HG03064 (cell line): ENCODE results near the gene NUDT1.

Source experiments
- ATAC-seq: cut with Tn5 transposase; IDR thresholded peaks from one replicate; pipeline ENCODE4 v1.9.1; 2021; ENCODE audit warnings: low read depth; ENCODE audit not compliant: unreplicated experiment

NUDT1 gene

GRCh38 chr7:2204446-2204845 lies 37.6 kb upstream of the NUDT1 start:
- no peak for ATAC-seq

GRCh38 chr7:2205036-2205780 lies 36.8 kb upstream of the NUDT1 start:
- ATAC-seq: no peak

GRCh38 chr7:2208712-2209111 lies 33.3 kb upstream of the NUDT1 start:
- ATAC-seq: no peak

DNA sequence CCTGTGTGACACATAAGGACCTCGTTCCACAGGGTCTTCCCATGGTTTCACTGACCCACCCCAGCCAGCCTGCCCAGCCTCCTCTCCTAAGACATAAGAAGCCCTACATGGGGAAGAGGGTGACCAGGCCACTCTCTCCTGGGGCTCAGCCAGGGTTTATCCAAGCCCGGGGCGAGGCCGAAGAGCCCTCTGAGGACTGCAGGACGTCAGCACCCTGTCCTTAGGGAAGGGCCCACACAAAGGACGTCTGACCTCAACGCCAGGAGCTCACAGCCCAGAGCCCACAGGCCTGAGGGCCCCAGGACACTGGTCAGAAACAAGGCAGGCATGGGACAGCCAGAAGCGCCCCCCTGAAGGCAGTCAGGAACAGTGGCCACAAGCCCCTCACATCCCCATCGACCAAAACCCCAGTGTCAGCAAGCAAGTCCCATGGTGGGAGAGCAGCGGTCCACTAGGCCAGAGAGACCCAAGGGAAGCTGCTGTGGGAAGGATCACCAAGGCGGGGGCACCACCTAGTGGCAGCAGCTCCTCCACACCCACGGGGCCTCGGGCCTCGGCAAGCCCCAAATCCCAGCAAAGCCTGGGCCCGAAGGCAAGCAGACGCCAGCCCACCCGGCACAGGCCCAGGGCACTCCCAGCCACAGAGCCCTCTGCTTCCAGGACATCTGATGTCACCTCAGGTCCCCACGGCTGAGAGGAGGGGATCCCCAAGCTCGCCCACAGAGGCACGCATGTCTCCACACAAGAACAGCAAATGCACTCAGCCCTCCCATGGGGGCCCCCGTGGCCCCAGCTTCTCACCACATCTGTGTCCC lies 32.7 kb upstream of the NUDT1 start:
- no peak for ATAC-seq

GRCh38 chr7:2209961-2210323 lies 32.1 kb upstream of the NUDT1 start:
- no peak for ATAC-seq

DNA sequence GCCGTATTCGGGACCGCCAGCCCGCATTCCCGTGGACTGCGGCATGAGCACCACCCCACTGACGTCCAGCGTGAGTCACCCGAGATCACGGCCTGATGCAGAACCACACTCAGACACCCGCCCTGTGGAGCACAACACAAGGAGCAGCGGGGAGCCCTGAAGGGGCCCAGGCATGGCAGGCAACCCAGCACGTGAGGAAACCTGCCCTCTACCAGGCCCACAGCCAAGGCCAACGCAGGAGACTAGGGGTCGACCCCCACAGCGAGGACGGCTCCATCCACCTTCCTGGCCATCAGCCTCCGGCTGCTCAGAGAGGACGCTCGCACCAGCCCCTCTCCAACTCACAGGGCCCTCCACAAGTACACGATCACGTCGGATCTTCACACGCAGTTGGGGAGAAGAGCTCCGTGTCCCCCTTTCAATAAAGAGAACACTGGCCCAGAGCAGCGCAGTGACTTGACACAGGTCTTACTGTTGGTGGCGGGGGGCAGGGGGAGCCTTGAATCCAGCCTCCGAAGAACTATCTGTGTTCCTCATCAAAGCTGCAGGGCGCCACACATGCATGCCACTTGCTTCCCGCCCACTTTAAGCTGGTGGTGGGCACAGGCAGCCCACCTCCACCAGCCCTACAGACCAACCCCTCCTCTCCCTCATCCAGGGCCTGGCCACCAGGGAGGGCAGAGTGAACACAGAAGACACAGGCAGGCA lies 31.3 kb upstream of the NUDT1 start:
- no peak for ATAC-seq

DNA sequence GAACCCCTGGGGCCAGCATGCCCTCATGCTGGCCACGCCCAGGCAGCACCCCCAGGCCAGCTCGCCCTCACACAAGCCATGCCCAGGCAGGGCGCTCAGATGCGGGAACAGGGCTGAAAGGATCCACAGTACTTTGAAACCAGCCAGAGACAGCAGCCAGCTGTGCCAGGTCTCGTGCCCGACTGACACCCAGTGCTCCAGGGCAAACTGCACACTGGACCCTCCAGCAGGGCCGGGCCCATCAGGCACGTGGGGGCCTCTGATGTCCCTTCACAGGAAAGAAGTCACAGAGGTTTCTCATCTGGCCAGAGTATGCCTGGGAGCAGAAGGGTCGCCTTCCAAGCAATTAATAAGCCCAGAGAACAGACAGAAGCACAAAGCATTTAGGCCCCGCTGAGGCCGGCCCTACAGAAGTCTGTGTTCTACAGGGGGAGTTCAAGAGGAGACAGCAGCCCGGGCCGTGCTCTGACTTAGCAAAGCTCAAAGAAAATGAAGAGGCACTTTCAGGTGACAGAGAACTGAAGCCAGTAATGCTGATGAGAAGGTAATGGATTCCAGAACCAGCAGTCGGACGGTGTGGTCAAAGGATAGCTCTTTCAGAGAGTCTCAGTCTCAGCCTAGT lies 30.7 kb upstream of the NUDT1 start:
- ATAC-seq: no peak

DNA sequence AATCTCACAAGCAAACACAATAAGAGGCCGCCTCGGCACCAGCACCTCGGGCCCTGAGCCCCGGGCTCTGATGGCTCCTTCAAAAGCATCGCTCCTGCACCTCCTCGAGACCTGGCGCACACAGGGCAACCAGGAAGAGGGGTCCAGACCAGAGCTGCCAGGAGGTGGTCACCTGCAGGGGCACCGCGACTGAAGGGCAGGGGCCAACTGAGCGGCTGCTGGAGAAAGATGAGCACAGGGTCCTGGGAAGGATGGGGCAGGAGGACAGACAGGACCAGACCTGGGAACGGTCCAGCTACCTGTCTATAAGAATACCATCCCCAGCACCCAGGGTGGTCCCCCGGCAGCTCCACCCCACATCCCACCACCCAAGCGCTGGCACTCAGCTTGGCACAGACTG lies 30.1 kb upstream of the NUDT1 start:
- no peak for ATAC-seq

DNA sequence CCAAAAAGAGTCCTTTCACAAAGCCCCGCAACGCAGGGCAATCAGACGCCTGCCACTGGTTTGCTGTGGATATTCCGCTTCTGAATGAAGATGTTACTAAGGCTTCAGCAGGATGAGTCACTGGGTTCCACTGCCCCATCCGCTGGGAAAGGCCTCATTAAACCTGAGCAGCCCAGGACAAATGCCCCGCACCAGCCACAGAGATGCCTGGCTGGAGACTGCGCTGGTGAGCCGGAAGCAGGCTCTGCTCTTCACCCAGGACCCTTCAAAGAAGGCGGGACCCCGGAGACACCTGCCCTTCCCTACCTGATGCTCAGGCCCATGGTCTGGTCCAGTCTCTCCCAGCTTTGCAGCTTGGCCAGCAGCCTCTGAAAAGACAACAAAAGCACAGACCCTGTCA lies 29.1 kb upstream of the NUDT1 start:
- ATAC-seq: no peak

DNA sequence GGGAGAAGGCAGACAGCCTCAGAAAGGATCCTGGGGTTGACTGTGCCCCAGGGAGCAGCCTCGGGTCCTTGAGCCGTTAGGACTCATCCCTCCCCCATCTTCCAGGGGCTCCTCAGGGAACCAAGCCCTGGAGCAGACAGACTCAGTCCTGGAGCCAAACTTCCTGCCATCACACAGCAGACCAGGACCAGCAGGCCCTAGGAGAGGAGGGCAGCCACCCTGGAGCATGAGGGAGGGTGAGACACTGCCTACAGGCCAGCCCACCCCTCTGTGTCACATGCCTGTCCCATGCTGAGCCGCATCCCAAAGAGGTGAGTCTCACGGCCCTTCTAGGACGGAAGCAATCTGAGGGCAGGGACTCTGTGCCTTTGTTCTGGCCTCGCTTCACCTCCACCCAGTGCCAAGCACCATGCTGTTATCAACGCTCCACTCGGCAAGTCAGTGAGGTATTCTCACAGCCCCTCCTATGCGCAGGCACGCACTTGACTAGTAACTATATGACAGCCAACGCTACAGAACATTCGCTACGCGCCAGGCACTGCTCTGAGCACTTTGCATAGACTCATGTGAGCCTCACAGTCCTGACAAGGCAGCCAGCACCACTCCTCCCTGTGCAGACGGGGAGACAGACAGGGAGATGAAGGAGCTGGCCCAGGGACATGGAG lies 28.3 kb upstream of the NUDT1 start:
- no peak for ATAC-seq

- no peak for ATAC-seq
These were observed 27.4 kb upstream of the NUDT1 start for GRCh38 chr7:2214636-2215035.

DNA sequence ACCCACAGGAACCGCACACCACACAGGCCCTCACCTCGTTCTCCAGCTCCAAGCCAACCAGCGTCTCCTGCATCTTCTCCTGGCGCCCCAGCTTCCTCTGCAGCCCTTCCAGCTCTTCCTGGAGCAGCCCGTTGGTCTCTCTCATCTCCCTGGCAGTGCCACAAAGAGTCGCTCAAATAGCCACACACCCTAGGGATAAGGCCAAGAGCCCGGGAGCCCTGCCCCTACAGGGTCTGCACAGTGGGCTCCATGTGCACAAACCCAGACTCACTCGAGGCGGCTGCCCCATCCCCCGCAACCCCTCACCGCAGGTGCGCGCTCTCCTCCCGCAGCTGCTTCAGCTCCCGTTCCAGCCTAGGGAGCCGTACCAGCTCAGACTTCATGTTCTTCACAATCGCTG lies 26.2 kb upstream of the NUDT1 start:
- ATAC-seq: no peak

- no peak for ATAC-seq
These were observed 24.8 kb upstream of the NUDT1 start for GRCh38 chr7:2217206-2217605.

DNA sequence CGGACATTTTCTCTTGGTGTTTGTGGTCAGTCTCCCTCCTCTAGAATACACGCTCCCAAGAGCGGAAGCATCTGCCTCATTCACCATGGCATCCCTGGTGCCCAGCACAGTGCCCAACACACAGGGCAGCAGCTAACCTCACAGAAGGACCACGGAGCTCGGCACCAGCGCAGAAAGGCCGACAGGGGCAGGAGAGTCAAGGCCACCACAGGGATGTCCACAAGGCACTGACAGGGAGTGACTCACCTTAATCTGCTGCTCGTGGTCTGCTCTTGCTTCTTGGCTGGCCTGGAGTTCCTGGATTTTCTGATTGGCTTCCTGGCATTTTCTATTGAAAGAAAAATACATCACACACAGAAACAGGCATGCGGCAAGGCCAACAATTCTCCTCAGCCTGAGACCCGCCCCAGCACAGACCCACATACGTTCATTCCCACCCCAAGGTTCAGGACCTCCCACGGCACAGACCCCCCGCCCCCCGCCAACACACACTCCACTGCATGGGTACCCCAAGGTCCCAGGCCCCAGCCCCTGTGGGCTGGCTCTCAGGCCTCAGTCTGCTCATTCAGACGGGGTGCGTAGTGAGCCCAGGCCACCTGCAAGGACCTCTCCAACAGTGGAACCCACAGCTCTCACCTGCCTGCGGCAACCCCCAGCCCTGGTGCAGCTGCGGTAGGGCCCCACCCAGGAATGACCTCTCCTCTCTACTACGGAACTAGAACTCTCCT lies 24.1 kb upstream of the NUDT1 start:
- ATAC-seq: no peak

- ATAC-seq: no peak
These were observed 23.6 kb upstream of the NUDT1 start for GRCh38 chr7:2218444-2218785.

- ATAC-seq: no peak
These were observed 22.9 kb upstream of the NUDT1 start for GRCh38 chr7:2219136-2219535.

GRCh38 chr7:2219606-2220005 lies 22.4 kb upstream of the NUDT1 start:
- no peak for ATAC-seq

DNA sequence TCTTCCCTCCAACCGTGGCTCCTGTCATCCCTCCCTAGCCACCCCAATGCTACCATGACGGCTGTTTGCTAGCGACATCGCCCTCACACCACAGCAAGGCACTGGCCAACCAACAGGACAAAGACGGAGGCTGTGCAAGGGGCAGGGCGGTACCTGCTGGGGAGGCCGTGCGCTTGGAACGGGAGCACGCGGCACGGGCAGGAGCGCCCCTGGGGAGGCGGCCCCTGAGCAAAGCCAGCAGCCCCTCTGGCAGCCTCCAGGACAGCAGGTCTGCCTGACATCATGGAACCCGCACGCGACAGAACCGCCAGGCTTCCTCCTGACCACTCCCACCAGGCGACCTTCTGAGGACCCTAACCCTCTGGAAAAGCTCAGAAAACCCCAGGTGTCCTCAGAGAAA lies 22.0 kb upstream of the NUDT1 start:
- no peak for ATAC-seq

GRCh38 chr7:2220506-2220905 lies 21.5 kb upstream of the NUDT1 start:
- no peak for ATAC-seq

DNA sequence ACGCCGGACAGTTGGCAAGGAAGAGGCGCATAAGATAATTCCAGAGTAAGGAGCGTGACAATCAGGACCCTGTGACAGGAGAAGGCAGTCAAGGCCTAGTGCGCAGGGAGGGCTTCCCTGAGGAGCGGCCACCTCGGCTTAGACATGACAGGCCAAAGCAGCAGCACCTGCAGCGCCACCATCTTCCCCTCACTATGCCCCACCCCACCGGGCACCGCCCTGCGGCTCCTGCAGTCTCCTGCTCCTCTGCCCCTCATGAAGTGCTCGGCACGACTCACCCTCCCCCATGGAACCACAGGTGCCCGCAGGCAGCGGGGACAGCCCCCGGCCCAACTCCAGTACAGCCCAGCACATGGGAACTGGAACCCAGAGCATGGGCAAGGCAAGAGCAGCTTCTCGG lies 21.1 kb upstream of the NUDT1 start:
- no peak for ATAC-seq
